Right atrium auricular region (tissue), 2 donors: ENCODE data around the gene SYNC. TPM values are rescaled to one million over a fixed set of nuclear protein-coding genes. Genes with fewer than 3 reads are reported as not detected.
"Not testable (repeated sequence)": the region's sequence is repeated elsewhere in the genome, so short reads cannot be mapped to it uniquely, and the experiment has no call there.

Experiments
- DNase-seq: peaks from one replicate; pipeline ENCODE4 v3.0.0-alpha.2; 2019; ENCODE audit warnings: low spot score
- H3K27ac ChIP-seq, 2 donors: fragments of 200-600 bp; sonication (generic); 1 replicate in 1 of 2; 2 replicates in 1 of 2; pipeline ENCODE4 v1.5.1; 2016 to 2019
- H3K27me3 ChIP-seq, 2 donors: fragments of 200-600 bp; sonication (generic); one replicate each; pipeline versions ENCODE4 v1.5.1 to v1.6.0; 2017 to 2019
- H3K36me3 ChIP-seq: fragments of 200-600 bp; sonication (generic); one replicate; pipeline ENCODE4 v1.5.1; 2016
- H3K4me1 ChIP-seq, 2 donors: fragments of 200-600 bp; sonication (generic); one replicate each; pipeline versions ENCODE4 v1.5.1 to v1.6.0; 2017 to 2019
- H3K4me3 ChIP-seq, 2 donors: fragments of 200-600 bp; sonication (generic); 1 replicate in 1 of 2; 2 replicates in 1 of 2; pipeline ENCODE4 v1.5.1; 2017 to 2019; ENCODE audit warnings: mild to moderate bottlenecking in 1 of 2, moderate library complexity in 1 of 2
- H3K9me3 ChIP-seq, 2 donors: fragments of 200-600 bp; sonication (generic); one replicate each; pipeline ENCODE4 v1.5.1; 2019
- CTCF ChIP-seq, 2 donors: fragments of 200-600 bp; sonication (generic); IDR thresholded peaks; one replicate each; pipeline ENCODE4 v1.5.1; 2019; ENCODE audit warnings: antibody characterized with exemption in 2 of 2
- total RNA-seq, 2 donors: library from RNA; depleted of rRNA; stranded (reverse); fragments of >200 nt; gene quantifications; one replicate each; pipeline ENCODE4 v1.1.0, GENCODE V29; 2016

SYNC gene
- total RNA-seq, 2 donors from 2014 or later, result 19.0 to 32.8 TPM

GRCh38 chr1:32650752-32651460 lies 51.7 kb downstream of the SYNC start, which contains the start of gene RBBP4:
Gene RBBP4 (plus strand): TSS chr1:32651208. CDS start chr1:32651307, 99 bp downstream.
- H3K9me3 ChIP-seq, result no peaks in the 10 kb centered on the region
- peaks cover 0 to 38% of the 10 kb centered on the region in 2 donors for H3K4me1 ChIP-seq
- peak within 1 kb of the TSS; percentile 84 for H3K4me3 ChIP-seq
- peak within 1 kb of the TSS; percentile 99 for H3K27ac ChIP-seq
- peak; percentile 98 for DNase-seq
- TF ChIP-seq CTCF (IDR thresholded peaks at IDR 0.05), result no peak
- H3K27me3 ChIP-seq, result no peaks in the 10 kb centered on the region
- peaks cover 23% of the 10 kb centered on the region for H3K36me3 ChIP-seq

GRCh38 chr1:32650248-32650751 lies 52.3 kb downstream of the SYNC start, which contains the start of gene ZBTB8OS:
Gene ZBTB8OS (minus strand): TSS chr1:32650550. CDS start chr1:32650529, 21 bp downstream.
- TF ChIP-seq CTCF (IDR thresholded peaks at IDR 0.05), result no peak
- DNase-seq, result peak; percentile 93
- Histone ChIP-seq H3K4me3 (peak within 1 kb of the TSS; percentile 84), H3K9me3 (no peaks in the 10 kb centered on the region), H3K27ac (peak within 1 kb of the TSS; percentile 99), H3K4me1 (peaks cover 0 to 38% of the 10 kb centered on the region in 2 donors), H3K36me3 (peaks cover 17% of the 10 kb centered on the region), H3K27me3 (no peaks in the 10 kb centered on the region)

GRCh38 chr1:32647308-32648134 lies 55.0 kb downstream of the SYNC start:
- Histone ChIP-seq H3K4me1 (peaks cover 0 to 23% of the 10 kb centered on the region in 2 donors), H3K4me3 (no peak overlapping the region), H3K9me3 (no peaks in the 10 kb centered on the region), H3K27ac (no peak overlapping the region), H3K27me3 (no peaks in the 10 kb centered on the region), H3K36me3 (no peaks in the 10 kb centered on the region)
- TF ChIP-seq CTCF (IDR thresholded peaks at IDR 0.05), result no peak
- no peak for DNase-seq

- H3K36me3 ChIP-seq, result no peaks in the 10 kb centered on the region
- no peak overlapping the region for H3K4me3 ChIP-seq
- H3K27me3 ChIP-seq, result no peaks in the 10 kb centered on the region
- DNase-seq, result no peak
- H3K27ac ChIP-seq, result no peak overlapping the region
- H3K9me3 ChIP-seq, result no peaks in the 10 kb centered on the region
- peaks cover 0 to 6% of the 10 kb centered on the region in 2 donors for H3K4me1 ChIP-seq
- TF ChIP-seq CTCF (IDR thresholded peaks at IDR 0.05), result no peak
Measured at GRCh38 chr1:32644426-32644825, 58.1 kb downstream of the SYNC start.

GRCh38 chr1:32642292-32642827 lies 60.2 kb downstream of the SYNC start:
- not testable (repeated sequence) for H3K9me3 ChIP-seq, H3K4me3 ChIP-seq, H3K36me3 ChIP-seq, H3K4me1 ChIP-seq, H3K27me3 ChIP-seq, H3K27ac ChIP-seq, DNase-seq
